ENCODE data around the gene SNX18.

DNA sequence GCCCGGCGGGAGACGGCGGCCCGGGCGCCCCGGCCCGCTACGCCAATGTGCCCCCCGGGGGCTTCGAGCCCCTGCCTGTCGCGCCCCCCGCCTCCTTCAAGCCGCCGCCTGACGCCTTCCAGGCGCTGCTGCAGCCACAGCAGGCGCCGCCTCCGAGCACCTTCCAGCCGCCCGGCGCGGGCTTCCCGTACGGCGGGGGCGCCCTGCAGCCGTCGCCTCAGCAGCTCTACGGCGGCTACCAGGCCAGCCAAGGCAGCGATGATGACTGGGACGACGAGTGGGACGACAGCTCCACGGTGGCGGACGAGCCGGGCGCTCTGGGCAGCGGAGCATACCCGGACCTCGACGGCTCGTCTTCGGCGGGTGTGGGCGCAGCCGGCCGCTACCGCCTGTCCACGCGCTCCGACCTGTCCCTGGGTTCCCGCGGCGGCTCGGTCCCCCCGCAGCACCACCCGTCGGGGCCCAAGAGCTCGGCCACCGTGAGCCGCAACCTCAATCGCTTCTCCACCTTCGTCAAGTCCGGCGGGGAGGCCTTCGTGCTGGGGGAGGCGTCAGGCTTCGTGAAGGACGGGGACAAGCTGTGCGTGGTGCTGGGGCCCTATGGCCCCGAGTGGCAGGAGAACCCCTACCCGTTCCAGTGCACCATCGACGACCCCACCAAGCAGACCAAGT, 723 bp downstream of the SNX18 start:
- TF ChIP-seq, protein P1, sequence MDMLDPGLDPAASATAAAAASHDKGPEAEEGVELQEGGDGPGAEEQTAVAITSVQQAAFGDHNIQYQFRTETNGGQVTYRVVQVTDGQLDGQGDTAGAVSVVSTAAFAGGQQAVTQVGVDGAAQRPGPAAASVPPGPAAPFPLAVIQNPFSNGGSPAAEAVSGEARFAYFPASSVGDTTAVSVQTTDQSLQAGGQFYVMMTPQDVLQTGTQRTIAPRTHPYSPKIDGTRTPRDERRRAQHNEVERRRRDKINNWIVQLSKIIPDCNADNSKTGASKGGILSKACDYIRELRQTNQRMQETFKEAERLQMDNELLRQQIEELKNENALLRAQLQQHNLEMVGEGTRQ (IDR thresholded peaks at IDR 0.05; ENCODE audit: low read depth, low read length), result no peak
- TF ChIP-seq, protein P2, sequence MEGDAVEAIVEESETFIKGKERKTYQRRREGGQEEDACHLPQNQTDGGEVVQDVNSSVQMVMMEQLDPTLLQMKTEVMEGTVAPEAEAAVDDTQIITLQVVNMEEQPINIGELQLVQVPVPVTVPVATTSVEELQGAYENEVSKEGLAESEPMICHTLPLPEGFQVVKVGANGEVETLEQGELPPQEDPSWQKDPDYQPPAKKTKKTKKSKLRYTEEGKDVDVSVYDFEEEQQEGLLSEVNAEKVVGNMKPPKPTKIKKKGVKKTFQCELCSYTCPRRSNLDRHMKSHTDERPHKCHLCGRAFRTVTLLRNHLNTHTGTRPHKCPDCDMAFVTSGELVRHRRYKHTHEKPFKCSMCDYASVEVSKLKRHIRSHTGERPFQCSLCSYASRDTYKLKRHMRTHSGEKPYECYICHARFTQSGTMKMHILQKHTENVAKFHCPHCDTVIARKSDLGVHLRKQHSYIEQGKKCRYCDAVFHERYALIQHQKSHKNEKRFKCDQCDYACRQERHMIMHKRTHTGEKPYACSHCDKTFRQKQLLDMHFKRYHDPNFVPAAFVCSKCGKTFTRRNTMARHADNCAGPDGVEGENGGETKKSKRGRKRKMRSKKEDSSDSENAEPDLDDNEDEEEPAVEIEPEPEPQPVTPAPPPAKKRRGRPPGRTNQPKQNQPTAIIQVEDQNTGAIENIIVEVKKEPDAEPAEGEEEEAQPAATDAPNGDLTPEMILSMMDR (conservative IDR thresholded peaks at IDR 0.05; ENCODE audit: low read depth, low read length), result no peak
- TF ChIP-seq POLR2A (IDR thresholded peaks at IDR 0.05; ENCODE audit: low read depth, low read length) (no peak), RCOR1 (IDR thresholded peaks at IDR 0.05; ENCODE audit: insufficient replicate concordance, low read length) (no peak), SMC3 (IDR thresholded peaks at IDR 0.05; ENCODE audit: low read depth, low read length) (no peak), RFX5 (IDR thresholded peaks at IDR 0.05; ENCODE audit: low read depth, low read length) (no peak), RAD21 (IDR thresholded peaks at IDR 0.05; ENCODE audit: low read length) (peak; percentile 26; the same call in 1 of the 2 replicates), BHLHE40 (IDR thresholded peaks at IDR 0.05; ENCODE audit: low read depth, low read length) (no peak), MAFK (IDR thresholded peaks at IDR 0.05; ENCODE audit: low read depth, low read length) (no peak), NFE2L2 (IDR thresholded peaks at IDR 0.05; ENCODE audit: low read depth, low read length) (no peak)
